Nephron (organoid): ENCODE data around the gene ATP13A3.

Source experiments
- H3K27ac Mint-ChIP-seq, 3 experiments: 2 replicates each; pipeline ENCODE4 v1.8.0; 2020; ENCODE audit warnings: mixed read lengths in 3 of 3, mild to moderate bottlenecking in 2 of 3, moderate library complexity in 1 of 3
- H3K27me3 Mint-ChIP-seq: 2 replicates; pipeline ENCODE4 v1.8.0; 2021; ENCODE audit warnings: low read depth, mild to moderate bottlenecking, moderate library complexity, mixed read lengths
- H3K36me3 Mint-ChIP-seq: 2 replicates; pipeline ENCODE4 v1.8.0; 2020; ENCODE audit warnings: low read depth, mixed read lengths
- H3K4me1 Mint-ChIP-seq: 2 replicates; pipeline ENCODE4 v1.8.0; 2020; ENCODE audit warnings: mixed read lengths
- H3K4me3 Mint-ChIP-seq, 3 experiments: 2 replicates each; pipeline ENCODE4 v1.8.0; 2020; ENCODE audit warnings: mild to moderate bottlenecking in 3 of 3, mixed read lengths in 3 of 3, moderate library complexity in 2 of 3
- H3K9me3 Mint-ChIP-seq: 2 replicates; pipeline ENCODE4 v1.8.0; 2020; ENCODE audit warnings: mixed read lengths
- CTCF ChIP-seq, 3 experiments: fragments of 200-600 bp; sonication (generic); IDR thresholded peaks; one replicate each; pipeline ENCODE4 v1.5.0; 2021; ENCODE audit warnings: antibody characterized with exemption in 3 of 3; ENCODE audit not compliant: unreplicated experiment in 3 of 3

ATP13A3 gene

GRCh38 chr3:194390835-194391234 is 96.0 kb downstream of the ATP13A3 start:
- peaks cover 22% of the 10 kb centered on the region for H3K9me3 Mint-ChIP-seq

DNA sequence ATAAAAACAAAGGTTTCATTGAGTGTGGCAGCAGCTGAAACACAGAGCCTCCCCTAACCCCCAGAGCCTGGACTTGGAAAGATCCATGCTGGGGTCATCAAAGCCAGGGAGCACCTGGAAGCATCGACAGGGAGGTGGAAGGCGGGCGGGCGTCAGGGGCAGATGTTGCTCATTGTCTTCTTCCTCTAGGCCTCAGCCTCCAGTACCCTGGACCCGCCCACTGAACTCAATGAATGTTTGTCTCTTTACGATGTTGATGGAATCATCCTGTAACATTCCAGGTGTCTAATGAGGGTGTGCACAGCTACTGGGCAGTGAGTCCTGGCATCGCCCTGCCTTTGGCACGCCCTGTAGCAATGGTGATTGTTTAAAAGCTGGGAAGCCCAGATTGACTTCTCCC is 97.5 kb downstream of the ATP13A3 start:
- H3K27ac Mint-ChIP-seq = no peak overlapping the region
- peaks cover 22% of the 10 kb centered on the region for H3K9me3 Mint-ChIP-seq
- H3K27me3 Mint-ChIP-seq = peaks cover 22% of the 10 kb centered on the region
- no peak overlapping the region for H3K4me3 Mint-ChIP-seq
- no peaks in the 10 kb centered on the region for H3K4me1 Mint-ChIP-seq
- no peak for TF ChIP-seq CTCF (IDR thresholded peaks at IDR 0.05; ENCODE audit: unreplicated experiment in 3 of 3)
- H3K36me3 Mint-ChIP-seq = no peaks in the 10 kb centered on the region

More at GRCh38 chr3:194390835-194391234, 96.0 kb downstream of the ATP13A3 start:
- H3K36me3 Mint-ChIP-seq = no peaks in the 10 kb centered on the region
- H3K4me1 Mint-ChIP-seq = peaks cover 7% of the 10 kb centered on the region
- TF ChIP-seq CTCF (IDR thresholded peaks at IDR 0.05; ENCODE audit: unreplicated experiment in 3 of 3) = no peak
- no peak overlapping the region for H3K4me3 Mint-ChIP-seq
- H3K27me3 Mint-ChIP-seq = peaks cover 22% of the 10 kb centered on the region
- H3K27ac Mint-ChIP-seq = no peak overlapping the region

GRCh38 chr3:194387926-194388418 is 98.8 kb downstream of the ATP13A3 start:
- peaks cover 22% of the 10 kb centered on the region for H3K27me3 Mint-ChIP-seq
- H3K4me1 Mint-ChIP-seq = no peaks in the 10 kb centered on the region
- no peak for TF ChIP-seq CTCF (IDR thresholded peaks at IDR 0.05; ENCODE audit: unreplicated experiment in 3 of 3)
- no peak overlapping the region for H3K4me3 Mint-ChIP-seq
- H3K27ac Mint-ChIP-seq = no peak overlapping the region
- H3K9me3 Mint-ChIP-seq = peaks cover 22% of the 10 kb centered on the region
- H3K36me3 Mint-ChIP-seq = no peaks in the 10 kb centered on the region

- Mint-ChIP-seq H3K4me3 (no peak overlapping the region), H3K36me3 (no peaks in the 10 kb centered on the region), H3K27me3 (peaks cover 18% of the 10 kb centered on the region), H3K9me3 (peaks cover 20% of the 10 kb centered on the region), H3K4me1 (no peaks in the 10 kb centered on the region), H3K27ac (no peak overlapping the region)
- TF ChIP-seq CTCF (IDR thresholded peaks at IDR 0.05; ENCODE audit: unreplicated experiment in 3 of 3) = no peak
Observed at GRCh38 chr3:194387276-194387675, 99.5 kb downstream of the ATP13A3 start.

DNA sequence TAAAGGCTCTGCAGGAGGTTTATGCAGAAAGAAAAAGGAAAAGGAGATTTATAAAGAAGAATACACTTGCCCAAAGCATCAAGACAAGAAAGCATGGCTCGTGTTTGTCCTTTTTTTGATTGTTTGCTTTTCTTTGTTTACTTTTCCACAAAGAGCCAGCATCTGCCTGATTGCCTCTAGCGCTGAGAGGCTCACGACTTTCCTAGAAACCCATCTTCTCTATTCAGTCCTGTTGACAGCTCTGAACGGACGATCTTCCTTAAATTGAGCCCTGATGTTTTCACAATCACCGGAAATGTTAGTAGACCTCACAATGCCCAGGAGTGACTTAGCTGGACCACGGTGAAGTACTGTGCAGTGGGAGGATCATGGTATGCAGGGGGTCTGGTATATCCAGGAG is 100.2 kb downstream of the ATP13A3 start:
- H3K9me3 Mint-ChIP-seq = peaks cover 20% of the 10 kb centered on the region
- peaks cover 18% of the 10 kb centered on the region for H3K27me3 Mint-ChIP-seq
- no peak for TF ChIP-seq CTCF (IDR thresholded peaks at IDR 0.05; ENCODE audit: unreplicated experiment in 3 of 3)
- H3K4me1 Mint-ChIP-seq = no peaks in the 10 kb centered on the region
- no peak overlapping the region for H3K4me3 Mint-ChIP-seq
- no peaks in the 10 kb centered on the region for H3K36me3 Mint-ChIP-seq
- H3K27ac Mint-ChIP-seq = no peak overlapping the region

DNA sequence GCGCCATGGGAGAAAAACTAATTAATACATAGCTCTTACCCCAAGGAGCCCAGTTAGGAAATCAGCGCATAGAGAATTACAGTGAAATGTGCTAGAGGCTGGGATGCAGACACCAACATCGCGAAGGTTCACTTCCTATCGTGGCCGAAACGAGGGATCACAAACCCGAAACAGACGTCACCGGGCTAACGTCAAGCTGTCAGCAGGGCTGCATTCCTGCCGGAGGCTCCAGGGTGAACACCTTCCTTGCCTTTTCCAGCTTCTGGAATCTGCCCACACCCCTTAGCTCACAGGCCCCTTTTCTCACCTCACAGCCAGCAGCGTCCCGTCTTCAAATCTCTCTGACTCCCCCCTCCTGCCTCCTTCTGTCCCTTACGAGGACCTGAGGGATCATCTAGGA is 100.7 kb downstream of the ATP13A3 start:
- no peak for TF ChIP-seq CTCF (IDR thresholded peaks at IDR 0.05; ENCODE audit: unreplicated experiment in 3 of 3)
- Mint-ChIP-seq H3K4me3 (no peak overlapping the region), H3K9me3 (peaks cover 17% of the 10 kb centered on the region), H3K27ac (no peak overlapping the region), H3K36me3 (no peaks in the 10 kb centered on the region), H3K27me3 (peaks cover 18% of the 10 kb centered on the region), H3K4me1 (no peaks in the 10 kb centered on the region)
